PC-3 (cell line): ENCODE measurements around the gene RABGAP1L.

ENCODE experiments used
- CTCF ChIP-seq: fragments of 300-600 bp; sonication (generic); conservative IDR thresholded peaks from 2 replicates; pipeline ENCODE4 v1.5.1; 2017; ENCODE audit warnings: antibody characterized with exemption, low read depth, mild to moderate bottlenecking, low read length
- EZH2 ChIP-seq: fragments of 300-600 bp; sonication (generic); IDR thresholded peaks from one replicate; pipeline ENCODE4 v1.6.1; 2017; ENCODE audit warnings: antibody characterized with exemption, mild to moderate bottlenecking, low read length; ENCODE audit not compliant: unreplicated experiment
- EZH2phosphoT487 ChIP-seq: fragments of 300-600 bp; sonication (generic); IDR thresholded peaks from 2 replicates; pipeline ENCODE4 v1.6.1; 2018; ENCODE audit warnings: mild to moderate bottlenecking, antibody characterized with exemption, low read length, borderline replicate concordance

DNA sequence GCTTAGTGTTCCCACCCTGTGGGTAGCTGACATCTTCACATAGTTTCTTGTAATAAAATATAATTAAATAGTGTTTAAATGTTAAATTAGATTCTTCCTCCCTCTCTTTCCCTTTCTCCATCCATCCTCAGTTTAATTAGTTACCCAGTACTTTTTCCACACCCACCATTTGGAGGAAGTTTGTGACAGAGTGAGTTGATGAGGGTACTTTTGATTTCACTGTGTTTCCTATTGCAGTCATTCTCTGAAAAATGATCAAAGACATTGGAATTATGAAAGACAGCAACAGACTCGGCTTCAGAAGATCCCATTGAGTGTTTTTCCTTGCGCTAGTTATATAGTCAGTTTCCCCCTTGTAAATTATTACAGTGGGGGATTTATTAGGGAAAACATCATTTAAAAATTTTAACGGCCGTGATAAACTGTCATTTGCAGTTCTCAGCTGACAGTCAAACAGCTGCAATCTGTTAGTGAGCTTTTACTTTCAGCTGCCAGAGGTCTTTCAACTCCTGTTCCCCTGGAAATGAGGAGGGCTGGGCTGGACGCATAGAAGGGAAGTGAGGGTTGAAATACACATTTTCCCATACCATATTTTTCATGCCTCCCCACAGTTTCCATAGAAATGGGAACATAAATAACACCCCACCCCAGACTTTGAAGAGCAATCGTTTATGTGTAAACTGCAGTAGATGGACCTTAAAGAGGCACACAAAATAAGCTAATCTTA lies 779.1 kb downstream of the RABGAP1L start:
- TF ChIP-seq CTCF: no peak
- no peak for TF ChIP-seq EZH2
- TF ChIP-seq EZH2phosphoT487: no peak
